GM19328 (cell line): Measurements from ENCODE around the gene C10orf53.

ENCODE experiments used
- ATAC-seq: cut with Tn5 transposase; IDR thresholded peaks from one replicate; pipeline ENCODE4 v1.9.1; 2021; ENCODE audit warnings: mild to moderate bottlenecking, moderate library complexity; ENCODE audit not compliant: unreplicated experiment

Gene C10orf53

DNA sequence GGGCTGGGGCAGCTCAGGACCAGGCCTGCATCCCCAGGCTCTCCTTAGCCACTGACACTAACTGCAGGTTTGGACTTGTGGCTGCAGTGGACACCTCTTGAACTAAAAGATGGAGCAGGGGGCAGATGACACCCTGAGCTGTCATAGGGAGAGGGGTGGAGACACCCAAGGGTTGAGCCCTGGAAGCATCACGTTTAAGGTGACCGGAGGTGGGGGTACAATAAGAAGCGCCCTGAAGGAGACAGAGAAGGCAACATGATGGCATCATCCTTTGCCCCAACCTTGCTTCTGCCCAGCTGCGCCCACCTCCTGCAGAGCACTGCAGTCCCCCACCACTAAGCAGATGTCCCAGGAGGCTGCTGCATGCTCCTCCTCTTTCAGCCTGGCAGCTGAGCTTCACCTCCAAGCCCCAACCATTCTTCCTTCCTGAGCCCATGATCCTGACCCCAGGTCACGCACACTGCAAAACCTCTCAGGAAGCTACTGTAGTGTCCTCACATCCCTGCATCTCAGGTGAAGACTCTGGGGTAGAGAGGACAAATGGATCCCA, 57.2 kb downstream of the C10orf53 start:
- no peak for ATAC-seq

GRCh38 chr10:49737474-49738201, 58.2 kb downstream of the C10orf53 start:
- no peak for ATAC-seq

DNA sequence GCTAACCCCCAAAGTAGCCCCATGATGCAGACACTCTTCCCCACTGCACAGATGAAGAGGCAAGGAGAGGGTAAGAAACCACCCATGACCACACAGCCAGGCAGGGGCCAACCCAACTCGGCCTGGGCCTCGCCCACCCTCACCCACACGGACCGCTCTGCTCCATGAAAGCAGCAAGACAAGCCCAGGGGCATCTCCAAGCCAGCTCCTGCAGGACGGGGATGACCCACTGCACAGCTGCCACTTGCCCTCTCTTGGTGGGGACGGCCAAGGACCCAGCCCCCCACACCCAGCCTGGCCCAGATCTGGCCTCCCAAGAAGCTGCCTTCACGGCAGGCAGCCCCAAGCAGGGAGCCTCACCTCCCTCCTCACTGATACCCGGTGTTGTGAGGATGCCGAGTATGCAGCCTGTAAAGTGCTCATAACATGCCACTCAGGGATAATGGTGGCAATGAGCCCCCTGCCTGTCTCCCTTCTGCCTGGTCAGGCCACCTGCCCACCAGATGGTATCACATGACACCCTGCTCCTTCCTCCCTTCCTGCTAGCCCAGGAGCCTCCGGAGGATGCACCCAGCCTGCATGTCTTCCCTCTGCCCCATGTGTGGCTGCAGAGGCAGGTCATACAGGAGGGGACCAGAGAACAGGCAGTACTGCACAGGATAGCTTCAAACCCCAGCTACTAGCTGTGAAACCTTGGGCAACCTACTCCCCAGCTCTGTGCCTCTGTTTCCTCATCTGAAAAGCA, 59.3 kb downstream of the C10orf53 start:
- no peak for ATAC-seq

DNA sequence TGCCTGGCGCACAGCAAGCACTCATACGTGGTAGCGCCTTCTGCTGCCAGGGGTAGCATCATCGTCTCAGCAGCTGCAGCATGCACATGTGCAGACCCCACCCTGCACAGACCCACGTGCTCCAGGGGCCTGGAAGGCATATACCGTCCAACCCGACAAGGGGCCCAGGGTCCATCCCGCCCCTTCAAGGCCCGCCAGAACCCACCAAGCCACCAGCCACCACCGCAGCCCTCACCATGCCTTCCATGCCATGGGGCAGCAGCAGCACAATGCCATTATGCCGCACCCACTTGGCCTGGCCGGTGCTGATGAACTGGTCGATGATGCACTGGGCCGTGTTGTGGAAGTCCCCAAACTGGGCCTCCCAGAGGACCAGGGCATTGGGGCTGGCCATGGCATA, 60.0 kb downstream of the C10orf53 start:
- no peak for ATAC-seq

DNA sequence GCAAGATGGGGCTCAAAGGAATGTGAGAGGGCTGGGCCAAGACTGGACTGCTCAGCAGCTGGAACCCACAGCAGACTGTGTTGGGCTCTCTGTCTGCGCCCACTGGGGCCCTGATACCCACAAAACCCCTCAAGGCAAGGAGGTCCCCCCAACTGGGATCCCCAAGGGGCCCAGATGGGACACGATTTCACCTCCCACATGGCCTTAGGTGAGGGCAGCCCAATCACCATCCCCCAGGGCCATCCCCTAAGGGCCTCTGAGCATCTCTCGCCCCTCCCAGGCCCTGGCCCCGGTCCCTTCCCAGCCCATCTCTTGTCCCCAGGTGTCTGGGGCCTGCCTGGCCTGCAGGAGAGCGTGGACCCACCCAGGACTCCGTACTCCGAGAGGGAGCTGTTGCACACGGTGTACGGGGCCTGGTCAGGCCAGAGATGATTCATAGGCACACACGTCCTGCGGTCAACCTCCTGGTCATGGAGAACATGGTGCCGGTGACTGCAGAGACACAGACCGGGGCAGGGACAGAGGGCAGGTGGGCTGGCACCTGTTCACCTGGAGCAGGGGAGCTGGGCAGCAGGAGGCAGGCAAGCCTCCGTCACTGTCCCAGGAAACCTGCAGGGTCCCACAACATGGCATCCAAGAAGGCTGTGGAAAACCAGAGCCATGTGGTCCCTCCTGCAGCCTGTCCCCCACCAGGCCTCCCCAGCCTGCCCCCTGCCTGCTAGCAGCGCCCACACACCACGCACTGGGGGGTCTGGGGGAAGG, 61.1 kb downstream of the C10orf53 start:
- ATAC-seq = no peak

GRCh38 chr10:49741108-49741995, 61.9 kb downstream of the C10orf53 start:
- ATAC-seq = no peak

- ATAC-seq = no peak
Observed at GRCh38 chr10:49742683-49743463, 63.4 kb downstream of the C10orf53 start.

DNA sequence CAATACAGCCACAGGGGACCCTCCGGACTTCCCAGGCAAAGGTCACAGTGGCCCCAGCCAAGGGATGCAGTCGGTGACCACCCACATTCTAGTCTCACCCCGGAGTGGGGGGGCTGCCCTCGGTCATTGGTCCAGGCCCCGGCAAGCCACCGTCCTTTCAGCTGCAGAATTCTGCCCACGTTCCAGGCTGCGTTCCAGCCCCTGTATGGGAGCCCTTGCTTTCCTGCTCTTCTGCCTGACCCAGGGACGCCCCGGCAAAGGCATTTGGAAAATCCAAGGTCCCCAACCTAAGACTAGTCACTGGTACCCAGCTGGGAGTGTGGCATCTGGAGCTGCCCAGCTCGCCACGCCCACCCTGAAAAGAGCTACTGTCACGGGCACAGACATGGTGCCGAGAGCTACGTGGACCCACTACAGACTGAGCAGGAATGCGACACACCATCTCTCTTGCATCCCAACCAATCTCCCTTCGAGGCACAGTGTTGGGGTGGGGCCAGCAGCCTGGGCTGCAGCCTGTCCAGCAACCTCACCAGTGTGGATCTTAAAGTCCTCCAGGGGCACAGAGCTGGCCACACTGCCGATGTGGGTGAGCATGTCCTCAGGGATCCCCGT, 64.1 kb downstream of the C10orf53 start:
- no peak for ATAC-seq

DNA sequence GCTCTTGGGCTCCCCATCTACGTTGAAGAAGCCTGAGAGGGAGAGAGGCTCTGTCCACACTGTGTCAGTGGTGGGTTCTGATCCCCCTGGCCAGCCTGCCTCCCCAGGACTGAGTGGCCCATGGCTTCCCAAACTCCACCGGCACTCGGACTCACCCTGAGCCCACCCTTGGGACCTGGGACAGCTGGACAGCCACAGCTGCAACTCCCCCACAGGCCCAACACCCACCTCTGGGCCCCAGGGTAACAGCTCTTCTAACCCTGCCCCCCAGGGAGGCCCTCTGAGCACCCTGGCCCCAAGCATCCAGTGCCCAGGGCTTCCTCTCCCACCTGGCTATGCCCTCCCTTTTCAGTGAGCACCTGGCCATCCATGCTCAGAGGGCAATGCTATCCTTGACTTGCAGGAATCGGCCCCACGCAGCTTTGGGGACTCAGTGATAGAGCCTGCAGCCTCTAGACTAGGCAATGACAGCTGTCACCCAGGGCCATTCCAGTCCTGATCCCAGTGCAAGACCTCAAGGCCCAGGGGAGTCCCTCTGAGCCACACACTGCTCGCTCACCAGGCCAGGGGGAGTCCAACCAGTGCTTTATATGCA, 64.7 kb downstream of the C10orf53 start:
- no peak for ATAC-seq

- no peak for ATAC-seq
Observed at GRCh38 chr10:49744924-49745605, 65.6 kb downstream of the C10orf53 start.

DNA sequence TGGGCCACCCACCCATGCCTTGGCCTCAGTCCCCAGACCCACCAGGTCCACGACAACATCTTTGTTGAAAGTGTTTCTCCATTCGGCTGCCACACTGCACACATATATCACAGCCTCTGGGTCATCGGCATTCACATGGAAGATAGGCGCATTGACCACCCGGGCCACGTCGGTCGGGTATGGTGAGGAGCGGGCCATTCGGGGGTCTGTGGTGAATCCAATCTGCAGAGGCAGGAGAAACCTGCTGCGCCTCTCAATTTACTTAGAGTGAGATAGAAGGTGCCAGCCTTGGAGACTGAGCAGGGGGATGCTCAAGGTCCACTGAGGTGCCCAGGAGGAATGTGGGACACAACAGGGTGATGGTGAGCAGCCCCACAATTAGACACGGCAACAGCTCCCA, 66.3 kb downstream of the C10orf53 start:
- ATAC-seq = no peak

GRCh38 chr10:49746626-49747302, 67.3 kb downstream of the C10orf53 start:
- ATAC-seq = no peak
